Erythroblast (primary cell): ENCODE results near the gene ITPR1.
"Not testable (repeated sequence)": the region's sequence is repeated elsewhere in the genome, so short reads cannot be mapped to it uniquely, and the experiment has no call there.

Experiments
- GATA1 ChIP-seq: IDR thresholded peaks from 2 replicates; pipeline ENCODE4 v1.6.1; 2011; ENCODE audit warnings: low read depth, mild to moderate bottlenecking, control low read depth, low read length, moderate library complexity
- POLR2A ChIP-seq: IDR thresholded peaks from 2 replicates; pipeline ENCODE4 v1.6.1; 2011; ENCODE audit warnings: mild to moderate bottlenecking, low read length

DNA sequence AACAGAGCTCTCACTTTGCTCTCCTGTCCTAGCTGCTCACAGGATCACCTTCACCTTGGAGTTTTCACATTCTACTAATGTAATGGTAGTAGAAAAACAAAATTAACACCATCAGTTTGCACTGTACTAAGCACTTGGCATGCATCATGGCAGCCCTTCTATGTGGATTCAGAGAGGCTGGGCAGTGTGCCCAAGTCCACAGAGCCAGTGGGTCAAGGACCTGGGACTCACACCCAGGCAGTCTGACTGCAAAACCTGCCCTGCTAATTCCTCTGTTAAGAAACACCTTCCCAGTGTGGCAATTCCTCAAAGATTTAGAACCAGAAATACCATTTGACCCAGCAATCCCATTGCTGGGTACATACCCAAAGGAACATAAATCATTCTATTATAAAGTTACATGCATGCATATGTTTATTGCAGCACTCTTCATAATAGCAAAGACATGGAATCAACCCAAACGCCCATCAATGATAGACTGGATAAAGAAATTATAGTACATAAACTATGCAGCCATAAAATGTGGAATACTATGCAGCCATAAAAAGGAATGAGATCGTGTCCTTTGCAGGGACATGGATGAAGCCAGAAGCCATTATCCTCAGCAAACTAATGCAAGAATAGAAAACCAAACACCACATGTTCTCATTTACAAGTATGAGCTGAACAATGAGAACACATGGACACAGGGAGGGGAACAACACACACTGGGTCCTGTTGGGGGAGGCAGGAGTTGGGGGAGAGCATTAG lies 269.5 kb downstream of the ITPR1 start:
- TF ChIP-seq POLR2A, GATA1: not testable (repeated sequence)
